Ovary (tissue), 3 donors: ENCODE results near the gene NUDT4.
A peak's percentile ranks its signal among the peaks of the same experiment; 100 is the strongest.

Experiments used
- EP300 ChIP-seq: sonication (generic); formaldehyde crosslinking; IDR thresholded peaks from one replicate; pipeline ENCODE4 v1.6.1; 2017; ENCODE audit warnings: antibody characterized with exemption
- POLR2A ChIP-seq: fragments of 450-650 bp; IDR thresholded peaks from one replicate; pipeline ENCODE4 v1.6.1; 2017; ENCODE audit warnings: antibody characterized with exemption, mild to moderate bottlenecking, moderate library complexity
- TF ChIP-seq, protein P1 (sequence below), 3 donors: fragments of 450-650 bp in 2 of 3; fragments of 200-600 bp in 1 of 3; IDR thresholded peaks; one replicate each; pipeline versions ENCODE4 v1.5.1 to v1.8.0; 2016 to 2022; ENCODE audit warnings: antibody characterized with exemption in 3 of 3, mild to moderate bottlenecking in 1 of 3
- donor health status: DM: no; HTN: no; CAD: no.

GRCh38 chr12:93441617-93442410 lies 64.1 kb downstream of the NUDT4 start, which contains the start of gene UBE2N:
- TF ChIP-seq, protein P1, sequence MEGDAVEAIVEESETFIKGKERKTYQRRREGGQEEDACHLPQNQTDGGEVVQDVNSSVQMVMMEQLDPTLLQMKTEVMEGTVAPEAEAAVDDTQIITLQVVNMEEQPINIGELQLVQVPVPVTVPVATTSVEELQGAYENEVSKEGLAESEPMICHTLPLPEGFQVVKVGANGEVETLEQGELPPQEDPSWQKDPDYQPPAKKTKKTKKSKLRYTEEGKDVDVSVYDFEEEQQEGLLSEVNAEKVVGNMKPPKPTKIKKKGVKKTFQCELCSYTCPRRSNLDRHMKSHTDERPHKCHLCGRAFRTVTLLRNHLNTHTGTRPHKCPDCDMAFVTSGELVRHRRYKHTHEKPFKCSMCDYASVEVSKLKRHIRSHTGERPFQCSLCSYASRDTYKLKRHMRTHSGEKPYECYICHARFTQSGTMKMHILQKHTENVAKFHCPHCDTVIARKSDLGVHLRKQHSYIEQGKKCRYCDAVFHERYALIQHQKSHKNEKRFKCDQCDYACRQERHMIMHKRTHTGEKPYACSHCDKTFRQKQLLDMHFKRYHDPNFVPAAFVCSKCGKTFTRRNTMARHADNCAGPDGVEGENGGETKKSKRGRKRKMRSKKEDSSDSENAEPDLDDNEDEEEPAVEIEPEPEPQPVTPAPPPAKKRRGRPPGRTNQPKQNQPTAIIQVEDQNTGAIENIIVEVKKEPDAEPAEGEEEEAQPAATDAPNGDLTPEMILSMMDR (IDR thresholded peaks at IDR 0.05), result no peak
- TF ChIP-seq POLR2A, result peak; percentile 60
- no peak for TF ChIP-seq EP300
